ENCODE measurements around the gene ARHGDIB.

Gene ARHGDIB

GRCh38 chr12:14950982-14951746 lies 10.2 kb downstream of the ARHGDIB start:
- DNase-seq: no peak
- H3K36me3 ChIP-seq (ENCODE audit: control insufficient read depth, insufficient read depth, low read length): peaks cover 40% of the 10 kb centered on the region
- peak overlapping the region; percentile 90 for H3K27ac ChIP-seq (ENCODE audit: insufficient read depth, low read length, poor library complexity, severe bottlenecking)
- H3K4me3 ChIP-seq (ENCODE audit: insufficient read depth, low read depth, low read length, poor library complexity, severe bottlenecking): peak overlapping the region; percentile 39
- peaks cover 82% of the 10 kb centered on the region for H3K4me1 ChIP-seq (ENCODE audit: control insufficient read depth, insufficient read depth, low read length, poor library complexity, severe bottlenecking)
- H3K9me3 ChIP-seq (ENCODE audit: control insufficient read depth, low read length): no peaks in the 10 kb centered on the region
- no peaks in the 10 kb centered on the region for H3K27me3 ChIP-seq (replicated peaks; ENCODE audit: control insufficient read depth, insufficient read depth, low read length, poor library complexity, severe bottlenecking)

- H3K27me3 ChIP-seq (replicated peaks; ENCODE audit: control insufficient read depth, insufficient read depth, low read length, poor library complexity, severe bottlenecking): no peaks in the 10 kb centered on the region
- peaks cover 76% of the 10 kb centered on the region for H3K4me1 ChIP-seq (ENCODE audit: control insufficient read depth, insufficient read depth, low read length, poor library complexity, severe bottlenecking)
- peak overlapping the region; percentile 39 for H3K4me3 ChIP-seq (ENCODE audit: insufficient read depth, low read depth, low read length, poor library complexity, severe bottlenecking)
- no peaks in the 10 kb centered on the region for H3K9me3 ChIP-seq (ENCODE audit: control insufficient read depth, low read length)
- peak overlapping the region; percentile 90 for H3K27ac ChIP-seq (ENCODE audit: insufficient read depth, low read length, poor library complexity, severe bottlenecking)
- DNase-seq: no peak
- H3K36me3 ChIP-seq (ENCODE audit: control insufficient read depth, insufficient read depth, low read length): peaks cover 47% of the 10 kb centered on the region
Measured at GRCh38 chr12:14950421-14950820, 11.0 kb downstream of the ARHGDIB start.

- Histone ChIP-seq H3K36me3 (ENCODE audit: control insufficient read depth, insufficient read depth, low read length) (peaks cover 55% of the 10 kb centered on the region), H3K27ac (ENCODE audit: insufficient read depth, low read length, poor library complexity, severe bottlenecking) (peak overlapping the region; percentile 90), H3K4me1 (ENCODE audit: control insufficient read depth, insufficient read depth, low read length, poor library complexity, severe bottlenecking) (peaks cover 70% of the 10 kb centered on the region), H3K4me3 (ENCODE audit: insufficient read depth, low read depth, low read length, poor library complexity, severe bottlenecking) (no peak overlapping the region), H3K27me3 (replicated peaks; ENCODE audit: control insufficient read depth, insufficient read depth, low read length, poor library complexity, severe bottlenecking) (no peaks in the 10 kb centered on the region), H3K9me3 (ENCODE audit: control insufficient read depth, low read length) (no peaks in the 10 kb centered on the region)
- DNase-seq: no peak
Measured at GRCh38 chr12:14949631-14950030, 11.8 kb downstream of the ARHGDIB start.

GRCh38 chr12:14948672-14949071 lies 12.7 kb downstream of the ARHGDIB start:
- Histone ChIP-seq H3K27me3 (replicated peaks; ENCODE audit: control insufficient read depth, insufficient read depth, low read length, poor library complexity, severe bottlenecking) (no peaks in the 10 kb centered on the region), H3K36me3 (ENCODE audit: control insufficient read depth, insufficient read depth, low read length) (peaks cover 60% of the 10 kb centered on the region), H3K4me3 (ENCODE audit: insufficient read depth, low read depth, low read length, poor library complexity, severe bottlenecking) (peak overlapping the region; percentile 36), H3K4me1 (ENCODE audit: control insufficient read depth, insufficient read depth, low read length, poor library complexity, severe bottlenecking) (peaks cover 60% of the 10 kb centered on the region), H3K27ac (ENCODE audit: insufficient read depth, low read length, poor library complexity, severe bottlenecking) (peak overlapping the region; percentile 90), H3K9me3 (ENCODE audit: control insufficient read depth, low read length) (no peaks in the 10 kb centered on the region)
- peak; percentile 26 to 51 (median 47) for DNase-seq

GRCh38 chr12:14946861-14947260 lies 14.5 kb downstream of the ARHGDIB start:
- Histone ChIP-seq H3K9me3 (ENCODE audit: control insufficient read depth, low read length) (no peaks in the 10 kb centered on the region), H3K36me3 (ENCODE audit: control insufficient read depth, insufficient read depth, low read length) (peaks cover 76% of the 10 kb centered on the region), H3K27ac (ENCODE audit: insufficient read depth, low read length, poor library complexity, severe bottlenecking) (peak overlapping the region; percentile 90), H3K27me3 (replicated peaks; ENCODE audit: control insufficient read depth, insufficient read depth, low read length, poor library complexity, severe bottlenecking) (no peaks in the 10 kb centered on the region), H3K4me3 (ENCODE audit: insufficient read depth, low read depth, low read length, poor library complexity, severe bottlenecking) (no peak overlapping the region), H3K4me1 (ENCODE audit: control insufficient read depth, insufficient read depth, low read length, poor library complexity, severe bottlenecking) (peaks cover 51% of the 10 kb centered on the region)
- DNase-seq: no peak

- no peak for DNase-seq
- peaks cover 44% of the 10 kb centered on the region for H3K4me1 ChIP-seq (ENCODE audit: control insufficient read depth, insufficient read depth, low read length, poor library complexity, severe bottlenecking)
- peaks cover 82% of the 10 kb centered on the region for H3K36me3 ChIP-seq (ENCODE audit: control insufficient read depth, insufficient read depth, low read length)
- H3K4me3 ChIP-seq (ENCODE audit: insufficient read depth, low read depth, low read length, poor library complexity, severe bottlenecking): no peak overlapping the region
- no peaks in the 10 kb centered on the region for H3K27me3 ChIP-seq (replicated peaks; ENCODE audit: control insufficient read depth, insufficient read depth, low read length, poor library complexity, severe bottlenecking)
- peak overlapping the region; percentile 90 for H3K27ac ChIP-seq (ENCODE audit: insufficient read depth, low read length, poor library complexity, severe bottlenecking)
- H3K9me3 ChIP-seq (ENCODE audit: control insufficient read depth, low read length): no peaks in the 10 kb centered on the region
Measured at GRCh38 chr12:14946162-14946561, 15.2 kb downstream of the ARHGDIB start.

- H3K27me3 ChIP-seq (replicated peaks; ENCODE audit: control insufficient read depth, insufficient read depth, low read length, poor library complexity, severe bottlenecking): no peaks in the 10 kb centered on the region
- DNase-seq: no peak
- no peak overlapping the region for H3K27ac ChIP-seq (ENCODE audit: insufficient read depth, low read length, poor library complexity, severe bottlenecking)
- H3K4me3 ChIP-seq (ENCODE audit: insufficient read depth, low read depth, low read length, poor library complexity, severe bottlenecking): no peak overlapping the region
- H3K36me3 ChIP-seq (ENCODE audit: control insufficient read depth, insufficient read depth, low read length): peaks cover 61% of the 10 kb centered on the region
- peaks cover 8% of the 10 kb centered on the region for H3K4me1 ChIP-seq (ENCODE audit: control insufficient read depth, insufficient read depth, low read length, poor library complexity, severe bottlenecking)
- no peaks in the 10 kb centered on the region for H3K9me3 ChIP-seq (ENCODE audit: control insufficient read depth, low read length)
Measured at GRCh38 chr12:14942196-14942931, 19.0 kb downstream of the ARHGDIB start.

GRCh38 chr12:14941369-14941768 lies 20.0 kb downstream of the ARHGDIB start:
- DNase-seq: no peak
- H3K27ac ChIP-seq (ENCODE audit: insufficient read depth, low read length, poor library complexity, severe bottlenecking): no peak overlapping the region
- H3K9me3 ChIP-seq (ENCODE audit: control insufficient read depth, low read length): no peaks in the 10 kb centered on the region
- H3K36me3 ChIP-seq (ENCODE audit: control insufficient read depth, insufficient read depth, low read length): peaks cover 51% of the 10 kb centered on the region
- H3K4me3 ChIP-seq (ENCODE audit: insufficient read depth, low read depth, low read length, poor library complexity, severe bottlenecking): no peak overlapping the region
- no peaks in the 10 kb centered on the region for H3K27me3 ChIP-seq (replicated peaks; ENCODE audit: control insufficient read depth, insufficient read depth, low read length, poor library complexity, severe bottlenecking)
- H3K4me1 ChIP-seq (ENCODE audit: control insufficient read depth, insufficient read depth, low read length, poor library complexity, severe bottlenecking): no peaks in the 10 kb centered on the region

- Histone ChIP-seq H3K9me3 (ENCODE audit: control insufficient read depth, low read length) (no peaks in the 10 kb centered on the region), H3K4me3 (ENCODE audit: insufficient read depth, low read depth, low read length, poor library complexity, severe bottlenecking) (no peak within 1 kb of the TSS), H3K36me3 (ENCODE audit: control insufficient read depth, insufficient read depth, low read length) (peaks cover 44% of the 10 kb centered on the region), H3K27ac (ENCODE audit: insufficient read depth, low read length, poor library complexity, severe bottlenecking) (no peak within 1 kb of the TSS), H3K27me3 (replicated peaks; ENCODE audit: control insufficient read depth, insufficient read depth, low read length, poor library complexity, severe bottlenecking) (no peaks in the 10 kb centered on the region), H3K4me1 (ENCODE audit: control insufficient read depth, insufficient read depth, low read length, poor library complexity, severe bottlenecking) (no peaks in the 10 kb centered on the region)
- no peak for DNase-seq
Measured at GRCh38 chr12:14938301-14938700, 23.1 kb downstream of the ARHGDIB start, which contains the start of gene ERP27. TSS of gene ERP27 (minus strand) at chr12:14938537. CDS start at chr12:14938508, 29 bp downstream.

GRCh38 chr12:14937689-14938088 lies 23.7 kb downstream of the ARHGDIB start:
- DNase-seq: no peak
- Histone ChIP-seq H3K36me3 (ENCODE audit: control insufficient read depth, insufficient read depth, low read length) (peaks cover 44% of the 10 kb centered on the region), H3K4me3 (ENCODE audit: insufficient read depth, low read depth, low read length, poor library complexity, severe bottlenecking) (no peak overlapping the region), H3K27ac (ENCODE audit: insufficient read depth, low read length, poor library complexity, severe bottlenecking) (no peak overlapping the region), H3K4me1 (ENCODE audit: control insufficient read depth, insufficient read depth, low read length, poor library complexity, severe bottlenecking) (no peaks in the 10 kb centered on the region), H3K27me3 (replicated peaks; ENCODE audit: control insufficient read depth, insufficient read depth, low read length, poor library complexity, severe bottlenecking) (no peaks in the 10 kb centered on the region), H3K9me3 (ENCODE audit: control insufficient read depth, low read length) (no peaks in the 10 kb centered on the region)

Measured in effector memory CD4-positive, alpha-beta T cell (primary cell).